HG02885 (cell line): ENCODE data around the gene EXOC6B.

Experiments used
- ATAC-seq: cut with Tn5 transposase; IDR thresholded peaks from one replicate; pipeline ENCODE4 v1.9.1; 2021; ENCODE audit warnings: mild to moderate bottlenecking; ENCODE audit not compliant: unreplicated experiment, poor library complexity

Gene EXOC6B

DNA sequence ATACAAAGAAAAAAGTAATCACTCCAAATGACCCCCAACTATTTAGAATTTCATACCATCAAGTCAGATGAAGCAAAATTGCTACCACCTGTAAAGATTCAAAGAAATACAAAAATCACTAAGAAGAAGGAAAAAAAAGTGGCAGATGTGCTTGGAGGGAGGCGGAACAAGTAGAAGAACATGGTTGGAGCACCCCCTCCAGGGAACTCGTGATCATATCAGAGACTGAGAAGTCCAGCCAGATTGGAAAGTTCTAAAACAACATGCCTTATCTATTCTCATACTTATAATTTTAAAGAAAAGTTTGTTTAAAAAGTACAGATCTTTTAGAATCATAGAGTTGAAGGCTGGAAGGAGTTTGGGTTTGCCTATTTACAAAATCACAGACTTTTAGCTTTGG, 564.8 kb downstream of the EXOC6B start:
- no peak for ATAC-seq

DNA sequence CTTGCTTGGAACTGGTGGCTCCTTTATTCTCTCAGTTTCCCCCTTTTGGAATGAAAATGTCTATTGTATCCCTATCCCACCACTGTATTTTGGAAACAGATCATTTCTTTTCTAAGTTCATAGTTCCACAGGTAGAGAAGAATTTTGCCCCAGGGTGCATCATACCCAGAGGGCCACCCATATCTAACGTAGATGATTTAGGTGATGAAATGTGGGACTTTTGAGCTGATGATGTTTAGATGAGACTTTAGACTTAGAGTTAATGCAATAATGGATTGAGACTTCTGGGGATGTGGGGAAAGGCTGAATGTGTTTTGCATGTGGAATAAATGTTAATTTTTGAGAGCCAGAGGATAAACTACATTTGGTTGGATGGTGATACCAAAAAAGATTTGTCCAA, 570.3 kb downstream of the EXOC6B start:
- no peak for ATAC-seq

- ATAC-seq: no peak
These were observed 570.9 kb downstream of the EXOC6B start for GRCh38 chr2:72254831-72255451.

- no peak for ATAC-seq
These were observed 587.5 kb downstream of the EXOC6B start for GRCh38 chr2:72238311-72238710.

DNA sequence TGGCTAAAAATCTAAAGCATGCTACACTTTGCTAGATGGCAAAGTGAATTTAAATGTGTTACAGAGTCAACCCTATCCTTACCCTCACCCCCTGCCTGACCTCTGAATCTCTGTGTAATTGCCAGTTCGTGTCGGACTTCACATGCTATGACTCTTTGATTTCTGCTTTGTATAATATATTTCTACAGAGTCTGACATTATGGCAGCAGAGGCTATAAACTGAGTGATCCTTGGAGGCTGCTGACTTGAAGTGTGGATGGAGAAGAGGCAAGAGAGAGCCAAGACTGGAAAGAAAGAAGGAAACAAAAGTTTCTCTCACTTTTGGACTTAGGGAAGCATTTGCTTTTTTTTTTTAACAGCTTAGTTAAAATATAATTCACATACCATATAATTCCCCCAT, 588.3 kb downstream of the EXOC6B start:
- ATAC-seq: no peak

- ATAC-seq: no peak
These were observed 589.3 kb downstream of the EXOC6B start for GRCh38 chr2:72236445-72237067.

DNA sequence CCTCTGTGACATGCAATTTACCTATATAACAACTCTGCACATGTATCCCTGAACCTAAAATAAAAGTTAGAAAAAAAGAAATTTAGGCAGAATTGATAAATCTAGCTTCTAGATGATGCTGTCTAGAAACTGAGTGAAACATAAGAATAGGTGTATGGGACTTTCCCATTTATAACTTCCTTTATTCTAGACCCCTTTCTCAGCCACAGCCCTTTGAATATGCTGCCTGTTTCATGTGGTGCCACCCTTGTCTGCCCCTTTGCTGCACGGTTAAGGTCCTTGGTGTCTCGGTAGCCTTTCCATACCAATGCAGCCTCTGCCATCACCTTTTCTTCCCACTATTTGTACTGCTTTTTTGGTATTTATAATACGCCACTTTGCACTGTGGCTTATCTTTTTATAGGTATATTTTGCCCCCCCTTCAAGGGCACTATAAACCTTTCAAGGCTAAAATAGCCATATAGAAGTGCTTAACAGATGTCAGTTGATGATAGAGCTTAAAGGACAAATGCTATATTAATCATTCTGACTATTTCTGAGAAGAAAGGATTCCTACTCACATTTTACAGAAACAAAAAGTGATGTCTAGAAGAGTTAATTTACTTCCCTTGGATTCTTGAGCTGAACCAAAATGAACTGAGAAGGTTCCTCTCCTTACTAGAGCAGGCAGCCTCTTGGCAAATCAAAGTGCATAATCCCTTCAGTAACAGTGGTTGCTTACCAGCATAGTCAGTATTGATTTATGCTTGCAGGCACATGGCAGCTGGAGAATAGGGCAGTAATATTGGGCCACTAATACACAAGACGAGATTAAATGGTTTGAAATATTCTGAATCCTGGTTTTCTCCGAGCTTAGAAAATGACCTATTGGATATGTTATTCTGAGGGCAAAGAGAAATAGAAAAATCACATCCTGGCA, 590.1 kb downstream of the EXOC6B start:
- ATAC-seq: no peak

- no peak for ATAC-seq
These were observed 592.6 kb downstream of the EXOC6B start for GRCh38 chr2:72233211-72233610.

DNA sequence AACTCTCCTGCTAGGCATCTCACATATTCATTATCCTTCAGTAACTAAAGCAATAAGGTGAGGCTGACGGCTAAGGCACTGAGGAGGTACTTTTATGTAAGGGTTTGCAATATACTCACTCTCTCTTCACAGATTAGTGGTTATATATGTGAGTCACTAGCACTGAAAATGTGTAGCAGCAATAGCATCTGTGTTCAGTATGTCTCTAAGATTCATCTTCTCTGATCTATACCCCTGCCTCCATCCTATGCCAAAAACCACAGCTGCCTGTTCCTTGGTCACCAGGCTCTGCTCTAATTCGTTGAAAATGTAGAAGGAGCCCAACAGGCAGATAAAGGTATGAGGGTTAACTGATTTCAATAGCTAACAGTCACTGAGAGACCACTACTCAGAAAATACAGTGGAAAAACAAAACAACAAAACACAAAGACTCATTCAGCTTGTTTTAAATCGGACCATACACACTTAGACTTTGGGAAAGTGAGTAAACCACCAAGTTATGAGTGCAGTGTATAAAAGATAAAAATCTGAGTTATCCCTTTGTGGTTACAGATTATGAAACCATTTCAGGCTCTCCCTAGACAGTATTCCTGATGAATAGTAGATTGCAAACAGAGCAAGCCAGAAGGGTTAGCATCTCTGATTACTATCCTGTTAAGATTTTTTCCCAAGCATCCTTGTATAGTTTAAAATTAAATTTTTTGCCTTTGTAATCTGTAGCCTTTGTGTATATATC, 602.8 kb downstream of the EXOC6B start:
- ATAC-seq: no peak

DNA sequence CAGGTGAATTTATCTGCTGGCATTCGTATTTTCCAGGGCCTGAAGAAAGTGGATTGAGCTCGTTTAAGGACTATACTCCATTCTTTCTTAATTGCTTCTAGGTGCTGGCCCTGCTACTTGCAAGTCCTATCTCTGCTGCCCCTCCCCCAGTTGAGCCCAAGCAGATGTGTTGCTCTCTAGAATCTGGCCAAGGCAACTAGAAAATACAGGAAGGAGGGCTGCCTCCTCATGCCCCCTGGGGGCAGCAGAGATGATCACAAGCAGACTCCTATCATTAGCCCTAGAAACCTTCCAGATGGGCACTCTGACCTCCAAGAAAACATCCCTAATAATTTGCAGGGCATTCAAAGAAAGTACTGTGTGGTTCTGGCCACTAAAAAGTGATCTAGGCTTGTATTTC, 605.7 kb downstream of the EXOC6B start:
- ATAC-seq: no peak

DNA sequence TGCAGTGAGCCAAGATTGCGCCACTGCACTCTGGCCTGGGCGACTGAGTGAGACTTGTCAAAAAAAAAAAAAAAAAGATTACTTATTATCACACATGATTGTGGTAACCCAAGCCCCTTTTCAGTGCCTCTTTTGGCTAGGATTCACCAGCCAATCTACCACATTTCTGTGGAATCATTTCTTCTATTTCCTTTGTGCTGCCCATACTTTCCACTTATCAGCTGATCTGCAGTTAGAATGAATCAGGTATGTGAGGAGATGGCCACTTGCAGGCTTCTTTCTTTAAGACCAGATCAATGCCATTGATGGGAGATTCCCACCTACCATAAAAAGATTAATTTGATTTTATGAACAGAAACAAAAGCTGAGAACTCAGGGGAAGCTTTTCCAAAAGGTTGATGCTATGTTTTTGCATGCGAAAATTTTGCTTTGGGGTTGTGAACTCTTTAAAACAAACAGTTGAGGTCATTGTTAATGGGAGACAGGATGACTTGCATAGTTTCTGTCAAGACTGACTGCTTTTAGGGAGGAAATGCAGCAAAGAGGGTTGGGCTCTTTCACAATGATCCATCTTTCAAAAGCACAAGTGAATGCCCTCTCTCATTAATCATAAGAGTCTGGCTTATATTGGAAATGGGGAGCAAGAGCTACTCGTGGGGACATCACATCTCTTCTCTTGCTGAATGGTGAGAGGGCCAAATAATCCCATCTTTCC, 611.2 kb downstream of the EXOC6B start:
- no peak for ATAC-seq

- no peak for ATAC-seq
These were observed 613.4 kb downstream of the EXOC6B start for GRCh38 chr2:72212486-72212855.

GRCh38 chr2:72211777-72212485, 613.9 kb downstream of the EXOC6B start:
- ATAC-seq: no peak

GRCh38 chr2:72211350-72211749, 614.5 kb downstream of the EXOC6B start:
- ATAC-seq: no peak

GRCh38 chr2:72210470-72210869, 615.4 kb downstream of the EXOC6B start:
- no peak for ATAC-seq

GRCh38 chr2:72208225-72208624, 617.6 kb downstream of the EXOC6B start:
- ATAC-seq: no peak

DNA sequence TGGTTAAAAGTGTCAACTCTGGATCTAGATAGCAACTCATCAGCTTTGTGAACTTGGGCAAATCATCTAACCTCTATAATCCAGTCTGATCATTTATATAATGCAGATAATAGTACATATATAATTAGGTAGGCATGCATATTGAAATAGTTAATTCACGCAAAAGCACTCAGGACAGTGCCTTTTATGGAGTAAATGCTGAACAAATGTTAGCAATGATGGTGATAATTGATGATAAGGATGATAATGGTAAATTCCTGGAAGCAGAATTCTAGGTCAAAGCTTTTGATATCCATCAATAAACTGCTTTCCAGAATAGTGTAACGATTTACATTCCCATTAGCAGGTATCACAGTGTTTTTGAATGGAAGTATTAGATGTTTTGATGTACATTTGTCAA, 618.5 kb downstream of the EXOC6B start:
- ATAC-seq: no peak

- ATAC-seq: no peak
These were observed 620.3 kb downstream of the EXOC6B start for GRCh38 chr2:72205504-72205881.

DNA sequence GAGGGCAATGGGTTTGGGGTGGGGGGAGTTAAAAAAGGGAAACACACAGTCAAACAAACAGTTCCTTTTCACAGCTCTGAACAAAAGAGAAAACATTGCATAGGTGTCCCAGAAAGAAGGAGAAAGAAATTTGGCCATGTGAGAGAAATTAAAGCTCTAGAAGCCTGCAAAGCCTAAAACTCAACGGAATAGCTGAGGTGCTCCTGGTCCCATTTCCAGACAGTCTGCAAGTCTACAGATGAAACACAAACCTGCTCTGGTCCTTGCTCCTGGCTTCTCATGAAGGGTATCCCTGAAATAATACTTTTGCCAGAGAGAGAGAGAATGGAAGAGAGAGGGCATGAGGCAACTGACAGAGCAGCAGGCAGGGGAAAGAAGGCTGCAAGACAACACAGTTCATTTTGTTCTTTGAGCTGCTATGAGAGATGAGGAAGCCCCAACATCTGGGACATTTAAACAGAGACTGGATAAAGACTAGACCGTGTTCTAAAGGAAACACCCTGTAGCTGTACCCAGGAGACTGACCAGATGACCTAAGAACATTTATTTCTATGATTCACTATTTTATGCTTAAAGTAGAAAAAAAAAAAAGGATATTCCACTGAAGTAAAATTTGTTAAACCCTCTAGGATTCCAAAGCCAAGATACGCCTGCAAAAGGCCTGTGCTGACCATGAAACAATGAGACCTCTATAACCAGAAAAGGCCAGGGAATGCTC, 620.9 kb downstream of the EXOC6B start:
- ATAC-seq: no peak
